Urothelium cell line (cell line): ENCODE data around the gene KRT25.

ENCODE experiments used
- DNase-seq: peaks from one replicate; pipeline ENCODE4 v3.0.0; 2011; ENCODE audit warnings: low spot score, mixed read lengths
- FAIRE-seq: peaks from 2 replicates; lab custom pipeline; 2011; peaks lifted over from hg19 to GRCh38; lab: Jason Lieb, UNC

KRT25 gene

DNA sequence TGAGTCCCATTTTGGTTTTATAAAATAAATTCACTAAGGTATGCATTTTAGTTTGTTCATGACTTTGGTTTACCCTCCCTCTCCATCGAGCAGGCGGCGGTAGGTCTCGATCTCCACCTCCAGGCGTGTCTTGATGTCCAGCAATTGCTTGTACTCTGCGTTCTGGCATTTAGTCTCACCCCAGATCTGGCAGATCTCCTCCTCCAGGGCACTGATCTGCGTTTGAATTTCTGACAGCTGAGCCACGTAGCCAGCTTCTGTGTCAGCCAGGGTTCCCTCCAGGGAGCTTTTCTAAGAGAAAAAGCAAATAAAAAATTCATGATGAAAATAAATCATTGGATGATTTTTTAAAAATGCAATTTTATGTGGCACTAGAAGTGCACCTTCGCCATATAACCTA lies 55.8 kb downstream of the KRT25 start:
- DNase-seq = no peak
- no peak for FAIRE-seq
